Testis (tissue), 2 donors: ENCODE measurements around the gene PARP3.

ENCODE experiments used
- CTCF ChIP-seq, 3 experiments: fragments of 450-650 bp in 2 of 3; fragments of 200-600 bp in 1 of 3; sonication (generic) in 1 of 3; IDR thresholded peaks; one replicate each; pipeline ENCODE4 v1.5.1; 2016 to 2019; ENCODE audit warnings: antibody characterized with exemption in 3 of 3, mild to moderate bottlenecking in 2 of 3, moderate library complexity in 1 of 3
- POLR2A ChIP-seq: fragments of 450-650 bp; IDR thresholded peaks from one replicate; pipeline ENCODE4 v1.6.1; 2017; ENCODE audit warnings: antibody characterized with exemption, mild to moderate bottlenecking, moderate library complexity

- TF ChIP-seq CTCF (IDR thresholded peaks at IDR 0.05) (no peak), POLR2A (no peak)
These were observed 45.4 kb upstream of the PARP3 start for GRCh38 chr3:51896607-51897305.
